NCI-H2029 treated with DMSO at 0.1 percent for 48 hours (cell line): Measurements from ENCODE around the gene ATG2B.
"Not testable (repeated sequence)": the region's sequence is repeated elsewhere in the genome, so short reads cannot be mapped to it uniquely, and the experiment has no call there.

Experiments
- DNase-seq: peaks from one replicate; lab custom pipeline; 2025; lab: John Stamatoyannopoulos, UW

The ATG2B gene

GRCh38 chr14:96252323-96252998, 110.7 kb downstream of the ATG2B start:
- DNase-seq, result peak; percentile 6

GRCh38 chr14:96251656-96252155, 111.4 kb downstream of the ATG2B start:
- peak; percentile 22 for DNase-seq

GRCh38 chr14:96250485-96250884, 112.7 kb downstream of the ATG2B start:
- DNase-seq, result no peak

GRCh38 chr14:96249029-96249428, 114.1 kb downstream of the ATG2B start:
- DNase-seq, result no peak

- DNase-seq, result no peak
Observed at GRCh38 chr14:96247031-96247430, 116.1 kb downstream of the ATG2B start.

- no peak for DNase-seq
Observed at GRCh38 chr14:96246539-96246847, 116.6 kb downstream of the ATG2B start.

GRCh38 chr14:96245710-96246538, 117.2 kb downstream of the ATG2B start:
- no peak for DNase-seq

- not testable (repeated sequence) for DNase-seq
Observed at GRCh38 chr14:96245074-96245473, 118.1 kb downstream of the ATG2B start.

- DNase-seq, result no peak
Observed at GRCh38 chr14:96243785-96244184, 119.4 kb downstream of the ATG2B start.

GRCh38 chr14:96242126-96242525, 121.0 kb downstream of the ATG2B start:
- no peak for DNase-seq

- DNase-seq, result no peak
Observed at GRCh38 chr14:96240641-96241040, 122.5 kb downstream of the ATG2B start.

- DNase-seq, result no peak
Observed at GRCh38 chr14:96239711-96240141, 123.4 kb downstream of the ATG2B start.

- no peak for DNase-seq
Observed at GRCh38 chr14:96238676-96239265, 124.4 kb downstream of the ATG2B start.

GRCh38 chr14:96237641-96238040, 125.5 kb downstream of the ATG2B start:
- DNase-seq, result no peak

- no peak for DNase-seq
Observed at GRCh38 chr14:96235426-96235825, 127.7 kb downstream of the ATG2B start.

GRCh38 chr14:96233661-96234060, 129.5 kb downstream of the ATG2B start:
- no peak for DNase-seq

GRCh38 chr14:96232506-96232905, 130.6 kb downstream of the ATG2B start:
- DNase-seq, result no peak

GRCh38 chr14:96231526-96232130, 131.5 kb downstream of the ATG2B start:
- DNase-seq, result no peak

GRCh38 chr14:96231056-96231455, 132.1 kb downstream of the ATG2B start:
- DNase-seq, result no peak

GRCh38 chr14:96229315-96229714, 133.8 kb downstream of the ATG2B start:
- DNase-seq, result no peak
